Measurements from ENCODE around the gene NDUFS7.

GRCh38 chr19:1421218-1421957 is 37.7 kb downstream of the NDUFS7 start:
- TF ChIP-seq E2F6 (IDR thresholded peaks at IDR 0.05; ENCODE audit: borderline replicate concordance, low read depth) = no peak
- no peak for TF ChIP-seq POLR2A (IDR thresholded peaks at IDR 0.05; ENCODE audit: low read length)
- no peak for TF ChIP-seq CTCF (IDR thresholded peaks at IDR 0.05)
- no peak for TF ChIP-seq BHLHE40 (IDR thresholded peaks at IDR 0.05; ENCODE audit: low read depth, low read length)
- no peak for TF ChIP-seq ESRRA (IDR thresholded peaks at IDR 0.05; ENCODE audit: borderline replicate concordance, low read length)
- TF ChIP-seq ZFP36 (IDR thresholded peaks at IDR 0.05; ENCODE audit: borderline replicate concordance, partially characterized antibody) = no peak
- no peak for TF ChIP-seq EP300 (IDR thresholded peaks at IDR 0.05)
- no peak for TF ChIP-seq JUN (IDR thresholded peaks at IDR 0.05)
- no peak for TF ChIP-seq HDAC2 (IDR thresholded peaks at IDR 0.05)
- TF ChIP-seq PBX3 (IDR thresholded peaks at IDR 0.05) = no peak
- no peak for TF ChIP-seq ZC3H11A (IDR thresholded peaks at IDR 0.05)
- TF ChIP-seq RCOR1 (IDR thresholded peaks at IDR 0.05; ENCODE audit: low read depth, low read length) = no peak

All from A549 (cell line).